SK-N-SH (cell line): Measurements from ENCODE around the gene FAAP20. TPM values are rescaled to one million over a fixed set of nuclear protein-coding genes. Genes with fewer than 3 reads are reported as not detected.

Source experiments
- CTCF ChIA-PET: fragments of 300-600, 350-600 bp; formaldehyde crosslinking; extraction: SDS; loops from one replicate; lab custom pipeline; 2021; lab: Yijun Ruan, JAX
- POLR2A ChIA-PET: fragments of 350-600 bp; sonication (Branson Sonifier 250); formaldehyde crosslinking; extraction: SDS; loops from one replicate; lab custom pipeline; 2020; ENCODE audit warnings: antibody characterized with exemption, inconsistent platforms; lab: Yijun Ruan, JAX
- DNase-seq: peaks from one replicate; pipeline ENCODE4 v3.0.0; 2012
- H2AFZ ChIP-seq: fragments of 200-600 bp; sonication (generic); 2 replicates; pipeline ENCODE4 v1.8.1; 2016; ENCODE audit warnings: antibody characterized with exemption, mild to moderate bottlenecking, low read depth
- H3F3A ChIP-seq: fragments of 200-600 bp; sonication (generic); replicated peaks from 2 replicates; pipeline ENCODE3; 2016; ENCODE audit warnings: antibody characterized with exemption, mild to moderate bottlenecking; ENCODE audit not compliant: insufficient read depth
- H3K27ac ChIP-seq, 2 experiments: fragments of 200-500 bp in 1 of 2; fragments of 200-600 bp in 1 of 2; sonication (Bioruptor generic) in 1 of 2; sonication (generic), shearing (Covaris generic) in 1 of 2; 2 replicates each; pipeline versions ENCODE4 v1.5.1 to v1.6.1; 2014 to 2016; ENCODE audit warnings: low read depth in 2 of 2, inconsistent platforms in 1 of 2, low read length in 1 of 2, mild to moderate bottlenecking in 1 of 2, mixed read lengths in 1 of 2
- H3K27me3 ChIP-seq: fragments of 200-600 bp; sonication (generic), shearing (Covaris generic); 2 replicates; pipeline ENCODE4 v1.6.1; 2016; ENCODE audit warnings: mixed run types; ENCODE audit not compliant: insufficient read depth
- H3K36me3 ChIP-seq, 2 experiments: fragments of 200-500 bp in 1 of 2; fragments of 200-600 bp in 1 of 2; sonication (Bioruptor generic) in 1 of 2; sonication (generic) in 1 of 2; replicated peaks in 1 of 2; 2 replicates each; pipeline versions ENCODE3 to v1.5.1; 2014 to 2016; ENCODE audit warnings: low read length in 1 of 2, mild to moderate bottlenecking in 1 of 2; ENCODE audit not compliant: insufficient read depth in 2 of 2, control insufficient read depth in 1 of 2
- H3K4me1 ChIP-seq, 2 experiments: fragments of 200-500 bp in 1 of 2; fragments of 200-600 bp in 1 of 2; sonication (Bioruptor generic) in 1 of 2; sonication (generic), shearing (Covaris generic) in 1 of 2; 2 replicates each; pipeline versions ENCODE4 v1.5.1 to v1.6.1; 2014 to 2016; ENCODE audit warnings: low read depth in 1 of 2, low read length in 1 of 2, mixed run types in 1 of 2; ENCODE audit not compliant: insufficient read depth in 2 of 2, control insufficient read depth in 1 of 2
- H3K4me2 ChIP-seq: fragments of 200-600 bp; sonication (generic), shearing (Covaris generic); 2 replicates; pipeline ENCODE4 v1.6.1; 2017; ENCODE audit warnings: mixed run types
- H3K4me3 ChIP-seq, 2 experiments: fragments of 200-500 bp in 1 of 2; fragments of 200-600 bp in 1 of 2; sonication (Bioruptor generic) in 1 of 2; sonication (generic), shearing (Covaris generic) in 1 of 2; 2 replicates each; pipeline versions ENCODE4 v1.5.1 to v1.8.1; 2014 to 2016; ENCODE audit warnings: low read depth in 2 of 2, inconsistent platforms in 1 of 2, low read length in 1 of 2, mild to moderate bottlenecking in 1 of 2, mixed read lengths in 1 of 2, moderate library complexity in 1 of 2
- H3K79me2 ChIP-seq: fragments of 200-600 bp; sonication (generic); 2 replicates; pipeline ENCODE4 v1.8.1; 2017; ENCODE audit warnings: mild to moderate bottlenecking; ENCODE audit not compliant: insufficient read depth
- H3K9ac ChIP-seq: fragments of 200-600 bp; sonication (generic); 2 replicates; pipeline ENCODE4 v1.6.1; 2017; ENCODE audit warnings: mixed run types
- H3K9me2 ChIP-seq: fragments of 200-600 bp; sonication (generic); 2 replicates; pipeline ENCODE4 v1.6.1; 2017; ENCODE audit warnings: mixed run types
- H3K9me3 ChIP-seq: fragments of 200-600 bp; sonication (generic); 2 replicates; pipeline ENCODE4 v1.6.1; 2017; ENCODE audit warnings: mixed run types, mild to moderate bottlenecking, moderate library complexity
- H4K20me1 ChIP-seq: fragments of 200-600 bp; sonication (generic); 2 replicates; pipeline ENCODE4 v1.6.1; 2017; ENCODE audit warnings: mild to moderate bottlenecking, mixed run types; ENCODE audit not compliant: insufficient read depth
- ELF1 ChIP-seq: IDR thresholded peaks from 2 replicates; pipeline ENCODE4 v1.4.0; 2012
- EZH2phosphoT487 ChIP-seq: fragments of 200-600 bp; sonication (generic); IDR thresholded peaks from 2 replicates; pipeline ENCODE4 v1.6.1; 2017; ENCODE audit warnings: low read depth, mixed run types, mild to moderate bottlenecking, antibody characterized with exemption, moderate library complexity, borderline replicate concordance
- FOXJ3 ChIP-seq: sonication (generic); formaldehyde crosslinking; IDR thresholded peaks from 2 replicates; pipeline ENCODE4 v1.5.1; 2020; ENCODE audit warnings: mild to moderate bottlenecking, missing genetic modification reagents
- FOXM1 ChIP-seq: IDR thresholded peaks from 2 replicates; pipeline ENCODE4 v1.4.0; 2012; ENCODE audit warnings: low read depth, mild to moderate bottlenecking
- GABPA ChIP-seq: IDR thresholded peaks from 2 replicates; pipeline ENCODE4 v1.4.0; 2012; ENCODE audit warnings: low read depth, mild to moderate bottlenecking
- JUND ChIP-seq: IDR thresholded peaks from 2 replicates; pipeline ENCODE4 v1.4.0; 2012
- MEF2A ChIP-seq: IDR thresholded peaks from 2 replicates; pipeline ENCODE4 v1.4.0; 2012; ENCODE audit warnings: low read depth, borderline replicate concordance
- MXI1 ChIP-seq: IDR thresholded peaks from 2 replicates; pipeline ENCODE4 v1.6.1; 2012; ENCODE audit warnings: mild to moderate bottlenecking, low read depth, low read length, improper control_type of control experiment
- NFIC ChIP-seq: IDR thresholded peaks from 2 replicates; pipeline ENCODE4 v1.4.0; 2012; ENCODE audit warnings: borderline replicate concordance
- NRF1 ChIP-seq: IDR thresholded peaks from 2 replicates; pipeline ENCODE4 v1.6.1; 2012; ENCODE audit warnings: low read depth, mild to moderate bottlenecking, low read length
- POLR2AphosphoS5 ChIP-seq: IDR thresholded peaks from 2 replicates; pipeline ENCODE4 v1.6.1; 2012; ENCODE audit warnings: low read depth, low read length
- REST ChIP-seq: IDR thresholded peaks from 2 replicates; pipeline ENCODE4 v1.6.1; 2012; ENCODE audit warnings: mild to moderate bottlenecking, low read depth, low read length, moderate library complexity
- RXRA ChIP-seq: IDR thresholded peaks from 2 replicates; pipeline ENCODE4 v1.4.0; 2012; ENCODE audit warnings: low read depth, mild to moderate bottlenecking, borderline replicate concordance
- SIN3A ChIP-seq: IDR thresholded peaks from 2 replicates; pipeline ENCODE4 v1.6.1; 2012; ENCODE audit warnings: low read depth, mild to moderate bottlenecking, low read length, moderate library complexity, borderline replicate concordance
- TCF12 ChIP-seq: IDR thresholded peaks from 2 replicates; pipeline ENCODE4 v1.4.0; 2012
- USF1 ChIP-seq: IDR thresholded peaks from 2 replicates; pipeline ENCODE4 v1.4.0; 2012; ENCODE audit warnings: low read depth, borderline replicate concordance
- USF2 ChIP-seq: fragments of 150-350 bp; IDR thresholded peaks from 2 replicates; pipeline ENCODE4 v1.6.1; 2017; ENCODE audit warnings: antibody characterized with exemption, low read length, low read depth, borderline replicate concordance
- WGBS: methylation state at CpG from one replicate; pipeline ENCODE4 v1.1.6; 2017; ENCODE audit warnings: low lambda C conversion rate; 5-methylcytosine and 5-hydroxymethylcytosine counted together
- polyA plus RNA-seq, 3 experiments: library from polyadenylated mRNA; depleted of rRNA; stranded (reverse); fragments of >200 nt; gene quantifications; 2 replicates each; pipeline ENCODE4 v1.2.3, GENCODE V29; 2012
- TF ChIP-seq, protein P1 (sequence below): fragments of 200-600 bp; sonication (generic); IDR thresholded peaks from 2 replicates; pipeline ENCODE4 v1.6.1; 2017; ENCODE audit warnings: antibody characterized with exemption, mild to moderate bottlenecking, moderate library complexity
- TF ChIP-seq, protein P2 (sequence below): IDR thresholded peaks from 2 replicates; pipeline ENCODE4 v1.4.0; 2012; ENCODE audit warnings: low read depth
- TF ChIP-seq, protein P3 (sequence below): IDR thresholded peaks from 2 replicates; pipeline ENCODE4; 2012

FAAP20 gene
- polyA plus RNA-seq, 1 of the 3 experiments (the other 2 are of a cell fraction) = 58.3 TPM

DNA sequence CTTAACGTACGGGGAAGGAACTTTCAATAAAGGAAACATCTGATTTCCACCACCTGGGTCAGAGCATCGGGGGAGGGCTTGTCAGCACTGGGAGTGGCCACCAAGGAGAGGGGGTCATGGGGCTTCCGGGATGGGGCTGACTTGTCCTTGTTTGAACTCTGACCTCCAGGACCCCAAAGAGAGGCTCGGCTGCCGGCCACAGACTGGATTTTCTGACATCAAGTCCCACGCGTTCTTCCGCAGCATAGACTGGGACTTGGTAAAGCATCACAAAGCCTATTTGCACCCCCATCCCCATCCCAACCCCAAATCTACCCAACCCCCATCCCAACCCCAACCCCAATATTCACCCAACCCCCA lies 19.5 kb downstream of the FAAP20 start (continued):
- TF ChIP-seq, protein P1, sequence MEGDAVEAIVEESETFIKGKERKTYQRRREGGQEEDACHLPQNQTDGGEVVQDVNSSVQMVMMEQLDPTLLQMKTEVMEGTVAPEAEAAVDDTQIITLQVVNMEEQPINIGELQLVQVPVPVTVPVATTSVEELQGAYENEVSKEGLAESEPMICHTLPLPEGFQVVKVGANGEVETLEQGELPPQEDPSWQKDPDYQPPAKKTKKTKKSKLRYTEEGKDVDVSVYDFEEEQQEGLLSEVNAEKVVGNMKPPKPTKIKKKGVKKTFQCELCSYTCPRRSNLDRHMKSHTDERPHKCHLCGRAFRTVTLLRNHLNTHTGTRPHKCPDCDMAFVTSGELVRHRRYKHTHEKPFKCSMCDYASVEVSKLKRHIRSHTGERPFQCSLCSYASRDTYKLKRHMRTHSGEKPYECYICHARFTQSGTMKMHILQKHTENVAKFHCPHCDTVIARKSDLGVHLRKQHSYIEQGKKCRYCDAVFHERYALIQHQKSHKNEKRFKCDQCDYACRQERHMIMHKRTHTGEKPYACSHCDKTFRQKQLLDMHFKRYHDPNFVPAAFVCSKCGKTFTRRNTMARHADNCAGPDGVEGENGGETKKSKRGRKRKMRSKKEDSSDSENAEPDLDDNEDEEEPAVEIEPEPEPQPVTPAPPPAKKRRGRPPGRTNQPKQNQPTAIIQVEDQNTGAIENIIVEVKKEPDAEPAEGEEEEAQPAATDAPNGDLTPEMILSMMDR = no peak
- TF ChIP-seq, all 33 proteins: peak for 0

GRCh38 chr1:2174348-2175054 lies 20.1 kb downstream of the FAAP20 start:
- H3K9me2 ChIP-seq = no peaks in the 10 kb centered on the region
- ChIA-PET CTCF (interaction anchor here (0.6 to 5.4 kb wide), 52 partner anchors 10 to 351 kb away, joined by 3 to 65 read pairs (median 6); partner anchors contain the start of genes FAAP20 and RER1), POLR2A (interaction anchor here (0.6 to 1.2 kb wide), 2 partner anchors 11 to 168 kb away, joined by 3 to 4 read pairs; no protein-coding TSS in a partner anchor)
- H3K4me3 ChIP-seq = no peak overlapping the region
- H3K79me2 ChIP-seq = no peaks in the 10 kb centered on the region
- 60% methylated on average over 20 of the region's 31 CpGs for WGBS
- H3K4me1 ChIP-seq = peaks cover 0 to 2% of the 10 kb centered on the region in 2 experiments; a peak in 1 of 4 replicates
- no peak overlapping the region for H3K9ac ChIP-seq
- H3K4me2 ChIP-seq = no peak overlapping the region
- H3K27me3 ChIP-seq = no peaks in the 10 kb centered on the region
- H3K36me3 ChIP-seq = peaks cover 0 to 3% of the 10 kb centered on the region in 2 experiments
- H2AFZ ChIP-seq = no peak overlapping the region
- DNase-seq = peak; percentile 94
- no peak overlapping the region for H3K27ac ChIP-seq
- H3F3A ChIP-seq = no peaks in the 10 kb centered on the region
- no peaks in the 10 kb centered on the region for H3K9me3 ChIP-seq
- no peaks in the 10 kb centered on the region for H4K20me1 ChIP-seq
- 0 out of 2 replicates have a peak, but pooled peaks have one; percentile 22 for TF ChIP-seq MXI1
- TF ChIP-seq GABPA = no peak
- no peak for TF ChIP-seq TCF12
- TF ChIP-seq USF2 = no peak
- TF ChIP-seq, protein P2, sequence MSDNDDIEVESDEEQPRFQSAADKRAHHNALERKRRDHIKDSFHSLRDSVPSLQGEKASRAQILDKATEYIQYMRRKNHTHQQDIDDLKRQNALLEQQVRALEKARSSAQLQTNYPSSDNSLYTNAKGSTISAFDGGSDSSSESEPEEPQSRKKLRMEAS = no peak
- TF ChIP-seq SIN3A = no peak
- TF ChIP-seq FOXJ3 (CRISPR knock-in tag) = no peak
- TF ChIP-seq FOXM1 = no peak
- no peak for TF ChIP-seq RXRA
- TF ChIP-seq EZH2phosphoT487 = no peak
- TF ChIP-seq, protein P3, sequence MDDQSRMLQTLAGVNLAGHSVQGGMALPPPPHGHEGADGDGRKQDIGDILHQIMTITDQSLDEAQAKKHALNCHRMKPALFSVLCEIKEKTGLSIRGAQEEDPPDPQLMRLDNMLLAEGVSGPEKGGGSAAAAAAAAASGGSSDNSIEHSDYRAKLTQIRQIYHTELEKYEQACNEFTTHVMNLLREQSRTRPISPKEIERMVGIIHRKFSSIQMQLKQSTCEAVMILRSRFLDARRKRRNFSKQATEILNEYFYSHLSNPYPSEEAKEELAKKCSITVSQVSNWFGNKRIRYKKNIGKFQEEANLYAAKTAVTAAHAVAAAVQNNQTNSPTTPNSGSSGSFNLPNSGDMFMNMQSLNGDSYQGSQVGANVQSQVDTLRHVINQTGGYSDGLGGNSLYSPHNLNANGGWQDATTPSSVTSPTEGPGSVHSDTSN = no peak
- no peak for TF ChIP-seq JUND
- TF ChIP-seq USF1 = no peak
- TF ChIP-seq MEF2A = no peak
- no peak for TF ChIP-seq REST
- TF ChIP-seq, protein P1 = peak; percentile 80
- TF ChIP-seq NRF1 = no peak
- no peak for TF ChIP-seq ELF1
- TF ChIP-seq POLR2AphosphoS5 = no peak
- TF ChIP-seq NFIC = no peak
